ENCODE measurements around the gene CGNL1.

CGNL1 gene

DNA sequence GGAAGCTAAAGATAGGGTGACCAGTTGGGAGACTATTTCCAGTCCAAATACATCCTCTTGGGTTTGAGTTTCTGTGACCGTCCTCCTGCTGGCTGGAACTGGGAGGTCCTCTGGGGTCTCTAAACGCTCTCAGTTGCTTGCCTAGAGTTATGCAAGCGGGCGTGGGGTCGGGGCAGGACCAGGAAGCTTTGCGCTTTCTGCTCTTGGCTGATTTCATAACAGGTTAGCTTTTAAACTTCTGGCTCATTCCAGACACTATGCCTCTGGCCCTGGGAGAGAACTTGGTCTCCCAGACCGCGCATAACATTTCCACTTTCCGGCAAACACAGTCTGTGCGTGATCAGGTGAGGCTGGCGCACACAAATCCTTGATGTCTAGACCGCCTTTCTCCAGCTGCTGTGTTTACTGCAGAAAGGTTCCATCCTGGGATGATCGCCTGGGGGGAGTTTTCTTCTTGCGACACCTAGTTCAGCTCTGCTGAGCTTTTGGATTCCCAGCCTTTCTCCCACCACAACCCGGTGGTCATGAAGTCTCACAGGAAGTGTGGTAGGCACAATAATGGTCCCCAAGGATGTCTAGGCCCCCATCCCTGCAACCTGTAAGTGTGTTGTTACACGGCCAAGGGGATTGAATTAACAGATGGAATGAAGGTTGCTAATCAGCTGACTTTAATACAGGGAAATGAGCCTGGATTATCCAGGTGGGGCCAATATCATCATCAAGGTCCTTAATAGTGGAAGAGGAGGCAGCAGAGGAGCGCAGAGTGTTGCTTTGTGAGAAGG lies 23.6 kb upstream of the CGNL1 start:
- DNase-seq (ENCODE audit: low read depth) = no peak

DNA sequence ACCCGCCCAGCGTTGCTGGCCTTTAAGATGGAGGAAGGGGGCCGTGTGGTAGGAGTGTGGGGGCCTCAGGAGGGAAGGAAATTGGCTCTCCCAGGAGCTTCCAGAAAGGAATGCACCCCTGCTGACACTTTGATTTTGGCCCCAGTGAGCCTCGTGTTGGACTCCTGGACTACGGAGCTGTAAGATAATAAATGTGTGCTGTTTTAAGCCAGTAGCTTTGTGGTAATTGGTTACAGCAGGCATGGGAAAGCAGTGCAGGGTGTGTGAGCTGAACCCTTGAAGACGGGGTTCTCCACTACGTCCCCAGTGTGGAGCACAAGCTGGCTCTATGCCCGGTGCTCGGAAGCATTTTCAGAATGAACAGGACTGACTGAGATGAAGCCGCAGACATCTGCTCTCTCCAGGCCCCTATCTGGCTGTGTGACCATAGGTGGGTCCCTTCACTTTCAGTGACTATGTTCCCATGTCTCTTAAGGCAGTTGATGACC lies 22.9 kb upstream of the CGNL1 start:
- no peak for DNase-seq (ENCODE audit: low read depth)

DNA sequence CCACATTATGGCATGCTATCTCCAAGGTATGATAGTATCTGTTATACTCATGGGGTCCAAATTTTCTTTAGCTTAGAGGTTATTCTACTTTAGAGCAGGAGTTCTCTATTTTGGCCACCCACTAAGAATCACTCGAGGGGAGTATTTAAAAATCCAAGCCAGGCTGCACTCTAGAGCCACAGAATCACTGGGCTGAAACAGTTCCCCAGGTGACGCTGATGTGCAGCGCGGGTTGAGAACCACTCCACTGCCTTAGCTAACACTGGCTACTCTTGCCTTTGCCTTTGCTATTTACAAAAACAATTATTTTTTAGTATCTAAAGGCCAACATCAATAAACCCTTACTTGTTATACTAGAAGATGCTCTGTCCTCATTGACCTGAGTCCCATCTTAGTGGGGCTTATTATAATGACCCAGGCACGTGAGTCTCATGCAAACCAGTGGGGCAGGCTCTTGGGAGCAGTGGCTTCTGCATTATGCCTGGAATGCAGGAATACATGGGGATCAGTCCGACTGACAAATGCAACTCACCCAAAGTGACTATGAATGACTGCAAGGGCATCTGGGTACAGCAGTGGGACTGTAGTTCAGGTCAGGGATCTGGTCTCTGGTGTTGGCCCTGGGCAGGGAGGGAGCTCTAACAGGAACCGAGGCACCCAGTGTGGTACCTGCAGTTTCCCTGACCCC lies 21.7 kb upstream of the CGNL1 start:
- DNase-seq (ENCODE audit: low read depth) = no peak

DNA sequence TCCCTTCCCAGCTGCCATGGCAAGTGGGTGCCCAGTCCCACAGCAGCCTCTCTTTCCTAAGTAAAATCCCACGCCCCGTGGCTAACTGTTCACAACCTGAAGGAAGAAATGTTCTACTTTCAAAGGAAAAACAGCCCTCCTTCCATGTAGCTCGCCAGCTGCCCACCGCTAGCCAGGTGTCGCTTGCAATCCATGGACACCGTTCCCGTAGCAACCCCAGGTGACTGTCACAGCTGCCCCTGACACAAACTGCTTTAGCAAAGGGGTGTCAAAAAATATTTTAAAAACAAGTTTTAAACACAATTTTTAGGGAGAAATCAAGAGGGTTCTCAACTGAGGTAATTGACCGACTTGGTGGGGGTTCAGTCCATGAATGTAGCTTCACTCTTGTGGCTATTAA lies 21.0 kb upstream of the CGNL1 start:
- no peak for DNase-seq (ENCODE audit: low read depth)

GRCh38 chr15:57356178-57356577 lies 20.1 kb upstream of the CGNL1 start:
- DNase-seq (ENCODE audit: low read depth) = no peak

GRCh38 chr15:57356636-57357035 lies 19.7 kb upstream of the CGNL1 start:
- no peak for DNase-seq (ENCODE audit: low read depth)

DNA sequence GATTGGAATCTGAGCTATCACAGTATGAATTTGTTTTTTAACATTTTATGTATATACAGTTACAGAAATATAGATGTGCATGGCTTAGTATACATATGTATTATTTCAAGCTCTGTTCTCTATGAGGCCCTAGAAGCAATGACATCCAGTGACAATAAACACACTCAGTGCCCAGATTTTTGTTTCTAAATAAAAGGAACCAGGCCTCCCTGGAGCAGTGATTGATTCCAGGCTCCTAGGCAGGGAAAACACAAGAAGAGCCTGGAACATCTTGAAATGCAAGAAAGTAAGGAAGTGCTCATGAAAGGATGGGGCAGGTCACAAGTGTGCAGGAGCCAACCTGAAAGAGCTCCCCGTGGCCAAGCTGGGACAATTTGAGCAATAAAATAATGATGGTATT lies 18.5 kb upstream of the CGNL1 start:
- DNase-seq (ENCODE audit: low read depth) = no peak

- no peak for DNase-seq (ENCODE audit: low read depth)
Observed at GRCh38 chr15:57358571-57358970, 17.7 kb upstream of the CGNL1 start.

GRCh38 chr15:57363661-57364060 lies 12.6 kb upstream of the CGNL1 start:
- DNase-seq (ENCODE audit: low read depth) = no peak

GRCh38 chr15:57364282-57365007 lies 11.9 kb upstream of the CGNL1 start:
- DNase-seq (ENCODE audit: low read depth) = no peak

GRCh38 chr15:57367556-57367955 lies 8.7 kb upstream of the CGNL1 start:
- DNase-seq (ENCODE audit: low read depth) = no peak

DNA sequence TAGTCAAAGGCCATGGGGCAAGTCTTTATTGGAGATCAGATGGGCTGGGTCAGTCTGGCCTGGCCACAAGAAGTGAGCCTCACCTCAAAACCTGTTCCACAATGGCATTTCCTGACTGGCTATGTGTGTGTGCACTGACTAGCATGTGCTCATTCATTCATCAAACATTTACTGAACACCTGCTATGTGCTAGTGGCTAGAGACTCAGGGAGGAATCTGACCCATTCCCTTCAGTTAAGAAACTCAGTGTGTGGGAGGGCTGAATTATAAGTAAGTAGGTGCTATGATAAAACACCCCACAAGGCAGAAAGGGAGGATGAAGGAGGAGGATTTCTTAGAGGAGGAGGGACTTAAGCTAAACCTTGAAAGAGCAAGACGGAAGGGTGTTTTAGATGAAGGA lies 5.4 kb upstream of the CGNL1 start:
- no peak for DNase-seq (ENCODE audit: low read depth)

- DNase-seq (ENCODE audit: low read depth) = no peak
Observed at GRCh38 chr15:57373251-57373881, 2.9 kb upstream of the CGNL1 start.

- no peak for DNase-seq (ENCODE audit: low read depth)
Observed at GRCh38 chr15:57373882-57374276, 2.4 kb upstream of the CGNL1 start.

GRCh38 chr15:57376696-57377477 lies 582 bp downstream of the CGNL1 start:
- DNase-seq (ENCODE audit: low read depth) = no peak

GRCh38 chr15:57377478-57377847 lies 1.2 kb downstream of the CGNL1 start:
- no peak for DNase-seq (ENCODE audit: low read depth)

DNA sequence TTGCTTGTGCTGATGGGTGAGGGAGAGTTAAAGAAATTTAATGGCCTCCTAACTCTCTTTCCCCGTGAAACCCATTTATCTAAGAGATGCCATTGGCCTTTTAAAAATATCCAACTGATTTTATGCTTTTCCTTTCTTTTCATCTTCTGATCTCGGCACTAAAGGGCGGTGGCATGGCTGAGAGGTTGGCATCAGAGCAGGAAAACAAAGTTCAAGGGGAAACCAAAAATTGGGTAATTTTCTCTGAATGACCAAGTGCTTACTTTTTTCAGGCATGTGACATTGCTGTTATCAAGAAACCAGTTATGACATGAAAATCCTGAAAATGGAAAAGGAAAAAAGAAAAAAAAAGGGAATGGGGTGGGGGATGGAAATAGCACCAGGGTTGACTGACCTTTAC lies 3.2 kb downstream of the CGNL1 start:
- DNase-seq (ENCODE audit: low read depth) = no peak

DNA sequence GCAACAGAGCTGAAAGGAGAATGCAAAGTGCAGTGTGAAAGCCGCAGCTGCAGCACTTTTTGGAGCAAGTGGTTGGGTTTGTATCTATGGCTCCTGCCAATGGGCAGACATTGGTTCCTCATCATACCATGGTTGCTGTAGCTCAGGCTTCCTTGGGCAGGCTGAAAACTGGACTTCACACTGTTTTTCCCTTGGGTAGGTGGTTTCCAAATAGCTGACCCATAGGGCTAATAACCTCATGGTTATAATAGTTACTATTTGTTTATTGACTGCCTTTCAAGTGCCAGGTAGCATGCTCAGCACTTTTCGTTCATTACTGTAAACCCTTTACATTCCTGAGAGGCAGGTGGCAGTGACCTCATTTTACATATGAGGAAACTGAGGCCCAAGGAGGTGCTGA lies 4.5 kb downstream of the CGNL1 start:
- no peak for DNase-seq (ENCODE audit: low read depth)

GRCh38 chr15:57382215-57382614 lies 5.9 kb downstream of the CGNL1 start:
- DNase-seq (ENCODE audit: low read depth) = no peak

- DNase-seq (ENCODE audit: low read depth) = no peak
Observed at GRCh38 chr15:57382969-57383368, 6.7 kb downstream of the CGNL1 start.

- no peak for DNase-seq (ENCODE audit: low read depth)
Observed at GRCh38 chr15:57384024-57384423, 7.7 kb downstream of the CGNL1 start.

- no peak for DNase-seq (ENCODE audit: low read depth)
Observed at GRCh38 chr15:57384816-57385215, 8.5 kb downstream of the CGNL1 start.

Data from stimulated activated CD8-positive, alpha-beta memory T cell treated with anti-CD3 and anti-CD28 coated beads, Interleukin-15, amount 100 ng/mL, for 24 hours (primary cell).